Breast epithelium (tissue), 4 donors: ENCODE results near the gene MAPK8IP1. TPM values are rescaled to one million over a fixed set of nuclear protein-coding genes. Genes with fewer than 3 reads are reported as not detected.

Experiments used
- DNase-seq, 2 donors: peaks; one replicate each; pipeline ENCODE4 v3.0.0-alpha.2; 2019; ENCODE audit warnings: low spot score in 2 of 2
- H3K27ac ChIP-seq, 2 donors: fragments of 200-600 bp; sonication (generic) in 1 of 2; one replicate each; pipeline ENCODE4 v1.5.1; 2016 to 2019; ENCODE audit warnings: mild to moderate bottlenecking in 1 of 2
- H3K27me3 ChIP-seq, 2 donors: fragments of 200-600 bp; sonication (generic) in 1 of 2; one replicate each; pipeline versions ENCODE4 v1.5.1 to v1.6.0; 2017 to 2019; ENCODE audit warnings: control low read depth in 1 of 2, mild to moderate bottlenecking in 1 of 2
- H3K36me3 ChIP-seq: fragments of 200-600 bp; one replicate; pipeline ENCODE4 v1.5.1; 2019
- H3K4me1 ChIP-seq, 2 donors: fragments of 200-600 bp; sonication (generic); one replicate each; pipeline ENCODE4 v1.5.1; 2016 to 2019; ENCODE audit warnings: control low read depth in 1 of 2
- H3K4me3 ChIP-seq, 3 donors: fragments of 200-600 bp; sonication (generic); 1 replicate in 2 of 3; 2 replicates in 1 of 3; pipeline ENCODE4 v1.5.1; 2016 to 2019; ENCODE audit warnings: mild to moderate bottlenecking in 3 of 3, moderate library complexity in 2 of 3
- H3K9me3 ChIP-seq, 2 donors: fragments of 200-600 bp; sonication (generic) in 1 of 2; one replicate each; pipeline ENCODE4 v1.5.1; 2016 to 2019; ENCODE audit warnings: control low read depth in 1 of 2
- CTCF ChIP-seq, 3 donors: fragments of 450-650 bp; IDR thresholded peaks; one replicate each; pipeline ENCODE4 v1.5.1; 2016 to 2017; ENCODE audit warnings: antibody characterized with exemption in 3 of 3, mild to moderate bottlenecking in 3 of 3, moderate library complexity in 3 of 3
- POLR2A ChIP-seq: fragments of 450-650 bp; IDR thresholded peaks from one replicate; pipeline ENCODE4 v1.6.1; 2016; ENCODE audit warnings: antibody characterized with exemption, mild to moderate bottlenecking, moderate library complexity
- POLR2AphosphoS5 ChIP-seq, 3 donors: sonication (generic); formaldehyde crosslinking; IDR thresholded peaks; one replicate each; pipeline ENCODE4 v1.6.1; 2017; ENCODE audit warnings: antibody characterized with exemption in 3 of 3
- intact Hi-C: fragments of 100-400 bp; cut with DNase I; formaldehyde crosslinking; loops from one replicate; pipeline ENCODE4 v1.15.1; 2023; ENCODE audit warnings: low total_unique reads
- total RNA-seq, 3 donors: library from RNA; depleted of rRNA; stranded (reverse); fragments of >200 nt; gene quantifications; one replicate each; pipeline ENCODE4 v1.1.0, GENCODE V29; 2016

MAPK8IP1 gene
- total RNA-seq, 3 donors from 2014 or later: 5.4 to 7.2 (median 5.9) TPM

- Histone ChIP-seq H3K27ac (no peak overlapping the region), H3K36me3 (no peaks in the 10 kb centered on the region), H3K27me3 (no peaks in the 10 kb centered on the region), H3K4me1 (no peaks in the 10 kb centered on the region), H3K4me3 (peak overlapping the region; percentile 43 to 76 (median 54)), H3K9me3 (no peaks in the 10 kb centered on the region)
- intact Hi-C loops: no loop called here
- no peak for TF ChIP-seq POLR2AphosphoS5 (IDR thresholded peaks at IDR 0.05)
- TF ChIP-seq POLR2A: no peak
- TF ChIP-seq CTCF (IDR thresholded peaks at IDR 0.05): no peak
- no peak for DNase-seq
Measured at GRCh38 chr11:45885921-45886721, 670 bp downstream of the MAPK8IP1 start.

- no peaks in the 10 kb centered on the region for H3K4me1 ChIP-seq
- H3K27ac ChIP-seq: no peak overlapping the region
- intact Hi-C loops: no loop called here
- no peak overlapping the region for H3K4me3 ChIP-seq
- no peaks in the 10 kb centered on the region for H3K9me3 ChIP-seq
- no peaks in the 10 kb centered on the region for H3K27me3 ChIP-seq
- no peak for TF ChIP-seq POLR2AphosphoS5 (IDR thresholded peaks at IDR 0.05)
- TF ChIP-seq CTCF (IDR thresholded peaks at IDR 0.05): no peak
- TF ChIP-seq POLR2A: no peak
- DNase-seq: no peak
- no peaks in the 10 kb centered on the region for H3K36me3 ChIP-seq
Measured at GRCh38 chr11:45886816-45887520, 1.5 kb downstream of the MAPK8IP1 start.

- Histone ChIP-seq H3K27me3 (no peaks in the 10 kb centered on the region), H3K4me1 (no peaks in the 10 kb centered on the region), H3K9me3 (no peaks in the 10 kb centered on the region), H3K36me3 (no peaks in the 10 kb centered on the region), H3K4me3 (no peak overlapping the region), H3K27ac (no peak overlapping the region)
- intact Hi-C loops: no loop called here
- no peak for TF ChIP-seq CTCF (IDR thresholded peaks at IDR 0.05)
- no peak for TF ChIP-seq POLR2AphosphoS5 (IDR thresholded peaks at IDR 0.05)
- TF ChIP-seq POLR2A: no peak
- no peak for DNase-seq
Measured at GRCh38 chr11:45887587-45887986, 2.1 kb downstream of the MAPK8IP1 start.

- no peak for DNase-seq
- intact Hi-C loops: no loop called here
- H3K9me3 ChIP-seq: no peaks in the 10 kb centered on the region
- no peak overlapping the region for H3K4me3 ChIP-seq
- no peaks in the 10 kb centered on the region for H3K4me1 ChIP-seq
- no peaks in the 10 kb centered on the region for H3K36me3 ChIP-seq
- TF ChIP-seq POLR2AphosphoS5 (IDR thresholded peaks at IDR 0.05) (no peak), POLR2A (no peak), CTCF (IDR thresholded peaks at IDR 0.05) (no peak)
- H3K27ac ChIP-seq: no peak overlapping the region
- no peaks in the 10 kb centered on the region for H3K27me3 ChIP-seq
Measured at GRCh38 chr11:45889555-45889954, 4.1 kb downstream of the MAPK8IP1 start.

GRCh38 chr11:45889966-45890365, 4.5 kb downstream of the MAPK8IP1 start:
- no peak for DNase-seq
- Histone ChIP-seq H3K4me1 (no peaks in the 10 kb centered on the region), H3K27ac (no peak overlapping the region), H3K9me3 (no peaks in the 10 kb centered on the region), H3K36me3 (no peaks in the 10 kb centered on the region), H3K27me3 (no peaks in the 10 kb centered on the region), H3K4me3 (no peak overlapping the region)
- no peak for TF ChIP-seq POLR2A
- TF ChIP-seq CTCF (IDR thresholded peaks at IDR 0.05): no peak
- TF ChIP-seq POLR2AphosphoS5 (IDR thresholded peaks at IDR 0.05): no peak
- intact Hi-C loops: no loop called here
